Eye (tissue), 1 donor: ENCODE data around the gene EXOC4.

Experiments
- DNase-seq: peaks from one replicate; pipeline ENCODE4 v3.0.0-alpha.2; 2015

EXOC4 gene

GRCh38 chr7:133682364-133683181 is 429.7 kb downstream of the EXOC4 start:
- no peak for DNase-seq

DNA sequence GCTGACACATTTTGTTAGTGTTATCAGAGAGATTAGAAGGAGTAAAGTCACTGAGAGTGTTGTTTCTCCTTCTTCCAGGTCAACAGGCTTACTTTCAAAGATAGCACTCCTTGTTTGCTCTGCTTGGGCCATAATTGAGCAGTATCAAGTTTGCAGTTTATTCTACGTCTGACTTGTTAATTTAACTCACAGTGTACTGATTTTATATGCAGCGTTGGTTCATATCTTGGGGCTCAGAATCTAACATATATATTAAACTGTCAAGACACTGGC is 430.2 kb downstream of the EXOC4 start:
- DNase-seq = no peak

DNA sequence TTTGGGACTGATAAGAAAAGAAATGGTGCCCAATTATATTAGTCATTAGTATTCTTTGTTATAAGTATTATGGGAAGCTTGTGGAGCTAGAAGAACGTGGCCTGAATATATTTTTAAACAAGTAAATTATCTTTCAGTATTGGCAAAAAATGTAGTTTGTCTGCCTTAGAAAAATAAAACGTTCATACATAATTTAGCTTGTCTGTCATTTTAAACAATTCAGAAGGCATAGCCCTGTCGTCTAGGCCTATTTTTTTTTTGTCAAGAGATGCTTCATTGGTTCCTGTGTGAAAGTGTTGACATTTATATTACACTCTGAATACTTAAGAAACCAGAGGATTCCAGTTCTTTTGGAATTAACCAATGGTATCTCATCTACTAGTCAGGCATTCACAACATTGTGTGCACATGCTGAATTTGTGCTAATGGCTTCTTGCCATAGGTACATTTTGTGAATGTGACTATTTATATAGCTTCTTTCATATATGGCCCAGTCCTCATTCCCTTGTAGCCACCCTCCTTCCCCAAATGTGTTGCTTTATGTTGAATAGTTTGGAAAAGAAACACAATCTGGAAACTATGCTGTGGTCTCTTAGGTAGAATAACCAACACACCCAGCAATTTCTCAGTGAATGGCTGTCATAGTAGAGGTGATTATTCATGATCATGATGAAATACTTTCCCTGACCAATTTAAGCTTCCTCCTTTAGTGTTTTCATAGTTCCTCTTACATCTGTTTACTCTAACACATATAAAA is 435.8 kb downstream of the EXOC4 start:
- DNase-seq = no peak

DNA sequence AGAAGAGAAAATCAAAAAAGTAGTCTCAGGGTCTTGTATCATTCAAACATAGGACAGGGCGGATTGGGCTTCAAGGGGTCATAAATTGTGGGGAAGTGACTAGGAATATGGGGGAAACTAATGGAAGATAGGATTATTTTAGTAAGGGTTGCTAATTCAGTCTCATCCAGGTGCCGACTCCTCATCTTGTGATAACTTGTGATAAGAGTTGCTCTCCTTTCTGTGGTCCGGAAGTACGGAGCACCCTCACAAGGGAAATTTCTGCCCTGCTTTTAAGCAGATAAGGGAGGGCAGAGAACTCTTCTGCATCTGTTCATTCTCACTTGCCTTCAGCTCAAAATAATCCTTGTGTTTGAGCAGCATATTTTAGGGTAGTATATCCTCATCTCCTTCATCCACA is 437.9 kb downstream of the EXOC4 start:
- DNase-seq = no peak

- no peak for DNase-seq
These were observed 439.1 kb downstream of the EXOC4 start for GRCh38 chr7:133691727-133692610.

GRCh38 chr7:133693281-133693680 is 440.4 kb downstream of the EXOC4 start:
- DNase-seq = no peak

DNA sequence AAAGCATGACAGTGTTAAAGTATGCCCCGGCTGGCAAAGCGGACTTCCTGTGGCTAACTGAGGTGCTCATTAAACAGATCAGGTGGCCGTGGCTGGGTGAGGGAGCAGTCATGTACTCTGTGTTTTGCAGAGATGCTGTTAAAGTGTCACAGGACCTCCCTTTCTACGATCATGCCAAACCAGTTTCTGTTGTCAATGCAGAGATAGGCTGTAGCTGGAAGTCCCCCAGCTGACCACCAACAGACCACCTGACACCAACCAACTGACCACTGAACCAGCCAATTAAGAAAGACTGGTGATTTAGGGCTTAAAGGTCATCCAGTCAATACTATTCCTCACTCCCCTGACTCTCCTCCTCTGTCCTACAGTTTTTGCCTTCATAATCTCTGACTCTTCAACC is 443.2 kb downstream of the EXOC4 start:
- DNase-seq = no peak

- no peak for DNase-seq
These were observed 444.7 kb downstream of the EXOC4 start for GRCh38 chr7:133697585-133697984.

- DNase-seq = no peak
These were observed 445.2 kb downstream of the EXOC4 start for GRCh38 chr7:133698127-133698526.

GRCh38 chr7:133699386-133699785 is 446.5 kb downstream of the EXOC4 start:
- DNase-seq = no peak

DNA sequence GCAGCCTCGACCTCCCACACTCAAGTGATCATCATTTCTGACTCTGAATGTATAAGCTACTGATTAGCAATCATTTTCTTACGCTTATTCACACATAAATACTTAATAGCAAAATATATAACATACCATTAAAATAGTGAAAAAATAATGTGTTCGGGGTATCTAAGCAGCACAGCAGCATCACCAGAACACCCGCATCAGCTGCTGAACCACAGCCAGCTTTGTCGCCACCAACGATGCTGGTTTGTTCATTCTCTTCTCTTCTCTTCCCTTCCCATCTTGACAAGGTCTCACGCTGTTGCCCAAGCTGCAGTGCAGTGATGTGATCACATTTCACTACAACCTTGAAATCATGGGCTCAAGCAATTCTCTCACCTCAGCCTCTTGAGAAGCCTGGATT is 449.2 kb downstream of the EXOC4 start:
- DNase-seq = no peak

DNA sequence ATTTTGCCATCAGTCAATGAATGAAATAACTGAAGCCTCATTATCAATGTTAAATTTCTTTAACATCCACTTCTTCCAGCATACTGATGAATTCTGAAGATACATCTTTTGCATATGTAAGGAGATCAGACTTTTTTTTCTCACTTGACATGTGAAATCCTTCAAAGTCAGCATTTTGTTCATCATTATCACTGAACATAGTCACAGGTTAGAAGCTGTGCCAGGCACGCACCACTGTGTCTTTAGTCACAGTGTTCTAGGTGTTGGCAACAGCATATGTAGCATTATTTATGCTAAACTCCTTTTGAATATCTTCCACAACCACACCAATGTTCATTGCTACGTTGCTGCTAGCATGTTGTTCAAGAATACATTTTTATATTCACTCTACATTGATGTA is 450.1 kb downstream of the EXOC4 start:
- no peak for DNase-seq

- DNase-seq = peak; percentile 56
These were observed 450.7 kb downstream of the EXOC4 start for GRCh38 chr7:133703547-133703946.

DNA sequence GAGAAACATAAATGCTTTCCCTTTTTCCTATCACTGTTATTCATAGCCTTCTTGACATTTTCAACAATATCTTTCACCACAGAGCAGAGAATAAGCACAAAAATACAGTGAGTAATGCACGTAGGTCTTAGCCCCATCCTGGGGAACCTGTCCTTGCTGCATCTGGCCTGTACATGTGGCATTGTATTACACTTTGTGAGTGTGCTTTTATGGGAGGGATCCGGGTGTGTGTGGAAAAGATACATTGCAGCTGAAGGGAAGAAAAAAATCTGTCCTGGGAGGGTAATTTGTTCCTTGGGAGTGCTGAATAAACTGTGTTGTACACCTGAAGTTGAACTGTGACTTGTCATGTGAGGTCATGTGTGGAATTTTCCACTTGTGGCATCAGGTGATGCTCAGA is 451.6 kb downstream of the EXOC4 start:
- DNase-seq = no peak

DNA sequence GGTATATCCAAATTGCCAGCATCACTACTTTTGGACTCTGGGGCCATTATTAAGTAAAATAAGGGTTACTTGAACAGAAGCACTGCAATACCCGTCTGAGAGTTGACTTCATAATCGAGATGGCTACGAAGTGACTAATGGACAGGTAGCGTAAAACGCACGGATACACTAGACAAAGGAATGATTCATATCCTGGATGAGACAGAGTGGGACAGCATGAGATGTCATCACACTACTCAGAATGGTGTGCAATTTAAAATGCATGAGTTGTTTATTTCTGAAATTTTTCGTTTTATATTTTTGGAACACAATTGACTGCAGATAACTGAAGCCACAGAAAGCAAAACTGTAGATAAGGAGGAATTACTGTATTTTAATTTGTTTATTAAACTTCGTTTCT is 452.7 kb downstream of the EXOC4 start:
- DNase-seq = no peak

- no peak for DNase-seq
These were observed 453.1 kb downstream of the EXOC4 start for GRCh38 chr7:133706016-133706415.

GRCh38 chr7:133709036-133709880 is 456.4 kb downstream of the EXOC4 start:
- DNase-seq = no peak

DNA sequence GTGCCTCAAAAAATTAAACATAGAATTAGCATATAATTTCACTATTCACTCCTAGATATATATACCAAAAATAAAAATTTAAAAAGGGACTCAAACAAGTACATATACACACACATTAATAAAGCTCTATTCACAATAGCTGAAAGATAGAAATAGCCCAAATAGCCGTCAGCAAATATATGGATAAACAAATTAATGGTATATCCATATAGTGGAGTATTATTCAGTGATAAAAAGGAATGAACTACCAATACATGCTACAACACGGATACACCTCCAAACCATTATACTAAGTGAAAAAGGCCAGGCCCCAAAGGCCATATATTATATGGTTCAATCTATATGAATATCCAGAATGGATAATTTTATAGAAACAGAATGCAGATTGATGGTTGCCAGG is 459.7 kb downstream of the EXOC4 start:
- DNase-seq = no peak

GRCh38 chr7:133714654-133715053 is 461.8 kb downstream of the EXOC4 start:
- no peak for DNase-seq

DNA sequence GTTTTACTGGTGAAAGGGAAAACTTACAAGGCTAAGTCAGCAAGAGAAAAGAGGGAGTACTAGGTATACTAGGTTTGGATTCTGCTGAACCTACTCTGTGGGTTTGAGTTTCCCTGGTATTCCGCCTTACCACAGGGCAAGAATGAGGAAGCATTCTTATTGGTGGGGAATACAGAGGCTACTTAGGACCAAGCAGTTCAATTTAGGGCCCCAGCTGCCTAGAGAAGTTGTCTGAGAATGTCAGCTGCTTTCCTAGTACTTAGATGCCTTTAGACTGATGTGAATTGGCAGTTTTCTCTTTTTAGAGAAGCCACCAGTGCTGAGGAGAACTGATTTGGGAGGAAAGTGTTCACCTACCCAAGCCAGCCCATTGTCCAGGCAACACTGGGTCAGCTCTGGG is 465.3 kb downstream of the EXOC4 start:
- no peak for DNase-seq

- DNase-seq = no peak
These were observed 470.2 kb downstream of the EXOC4 start for GRCh38 chr7:133723044-133723443.

DNA sequence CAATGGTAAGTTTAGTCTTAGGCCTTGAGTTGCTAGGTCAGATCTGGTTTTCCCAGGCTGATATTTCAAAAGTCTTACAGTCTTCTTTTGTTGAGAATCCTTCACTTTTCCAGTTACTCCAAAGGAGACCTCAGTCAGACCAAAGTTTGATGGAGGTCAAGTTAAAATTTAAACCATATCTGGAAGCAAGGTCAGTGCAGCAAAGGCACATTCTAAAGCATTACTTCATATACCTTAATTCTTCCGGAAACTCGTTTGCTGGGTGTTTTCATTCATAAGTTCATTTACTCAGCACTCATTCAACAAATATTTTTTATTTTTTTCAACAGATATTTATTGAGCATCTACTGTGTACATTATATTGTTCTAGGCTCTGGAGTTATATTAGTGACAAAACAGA is 471.3 kb downstream of the EXOC4 start:
- no peak for DNase-seq

GRCh38 chr7:133724694-133725093 is 471.8 kb downstream of the EXOC4 start:
- DNase-seq = no peak
